Testis (tissue), 3 donors: ENCODE measurements around the gene PLEKHA4. TPM values are rescaled to one million over a fixed set of nuclear protein-coding genes. Genes with fewer than 3 reads are reported as not detected.
A peak's percentile ranks its signal among the peaks of the same experiment; 100 is the strongest.
"Not testable (repeated sequence)": the region's sequence is repeated elsewhere in the genome, so short reads cannot be mapped to it uniquely, and the experiment has no call there.

Experiments used
- DNase-seq: peaks from one replicate; pipeline ENCODE4 v3.0.0-alpha.2; 2019
- H3K27ac ChIP-seq, 2 donors: fragments of 200-600 bp; sonication (generic); one replicate each; pipeline ENCODE4 v1.5.1; 2019
- H3K27me3 ChIP-seq: fragments of 200-600 bp; sonication (generic); one replicate; pipeline ENCODE4 v1.5.1; 2019
- H3K36me3 ChIP-seq: fragments of 200-600 bp; sonication (generic); one replicate; pipeline ENCODE4 v1.5.1; 2017; ENCODE audit warnings: low read depth; ENCODE audit errors: missing control alignments
- H3K4me1 ChIP-seq: fragments of 200-600 bp; sonication (generic); one replicate; pipeline ENCODE4 v1.5.1; 2019
- H3K4me3 ChIP-seq, 2 donors: fragments of 200-600 bp; sonication (generic); one replicate each; pipeline ENCODE4 v1.5.1; 2017 to 2019
- H3K9me3 ChIP-seq: fragments of 200-600 bp; sonication (generic); one replicate; pipeline ENCODE4 v1.5.1; 2017
- CTCF ChIP-seq, 3 experiments: fragments of 450-650 bp in 2 of 3; fragments of 200-600 bp in 1 of 3; sonication (generic) in 1 of 3; IDR thresholded peaks; one replicate each; pipeline ENCODE4 v1.5.1; 2016 to 2019; ENCODE audit warnings: antibody characterized with exemption in 3 of 3, mild to moderate bottlenecking in 2 of 3, moderate library complexity in 1 of 3
- POLR2A ChIP-seq: fragments of 450-650 bp; IDR thresholded peaks from one replicate; pipeline ENCODE4 v1.6.1; 2017; ENCODE audit warnings: antibody characterized with exemption, mild to moderate bottlenecking, moderate library complexity
- WGBS, 2 donors: methylation state at CpG; one replicate each; pipeline ENCODE4 v1.1.5; 2018; 5-methylcytosine and 5-hydroxymethylcytosine counted together
- intact Hi-C: fragments of 100-400 bp; cut with DNase I; formaldehyde crosslinking; loops from one replicate; pipeline ENCODE4 v1.15.1; 2023; ENCODE audit warnings: low total_unique reads
- polyA plus RNA-seq: library from polyadenylated mRNA; stranded (reverse); fragments of 350-450 nt; fragmentation: Illumina TruSeq; extraction: RNeasy Lipid Tissue Mini Kit (QIAGEN cat#74804); gene quantifications from one replicate; pipeline ENCODE4 v1.2.3, GENCODE V29; 2014; ENCODE audit warnings: low read depth, low replicate concordance; ENCODE audit not compliant: insufficient read depth
- total RNA-seq, 2 donors: library from RNA; depleted of rRNA; stranded (reverse); fragments of >200 nt; gene quantifications; one replicate each; pipeline ENCODE4 v1.2.3, GENCODE V29; 2016

PLEKHA4 gene
- total and polyA plus RNA-seq, 3 donors from 2014 or later: 12.8 to 22.3 (median 19.9) TPM

- peak overlapping the region; percentile 100 for H3K27ac ChIP-seq
- no peak for TF ChIP-seq POLR2A
- TF ChIP-seq CTCF (IDR thresholded peaks at IDR 0.05): no peak
- peaks cover 27% of the 10 kb centered on the region for H3K4me1 ChIP-seq
- 33 to 52% methylated on average over 14 of the region's 14 CpGs for WGBS, 2 donors
- no peaks in the 10 kb centered on the region for H3K9me3 ChIP-seq
- intact Hi-C loops: no loop called here
- no peaks in the 10 kb centered on the region for H3K27me3 ChIP-seq
- peak; percentile 72 for DNase-seq
- peak overlapping the region; percentile 98 to 100 for H3K4me3 ChIP-seq
- H3K36me3 ChIP-seq: no peaks in the 10 kb centered on the region
These were observed 5.3 kb upstream of the PLEKHA4 start for GRCh38 chr19:48873476-48874302.

DNA sequence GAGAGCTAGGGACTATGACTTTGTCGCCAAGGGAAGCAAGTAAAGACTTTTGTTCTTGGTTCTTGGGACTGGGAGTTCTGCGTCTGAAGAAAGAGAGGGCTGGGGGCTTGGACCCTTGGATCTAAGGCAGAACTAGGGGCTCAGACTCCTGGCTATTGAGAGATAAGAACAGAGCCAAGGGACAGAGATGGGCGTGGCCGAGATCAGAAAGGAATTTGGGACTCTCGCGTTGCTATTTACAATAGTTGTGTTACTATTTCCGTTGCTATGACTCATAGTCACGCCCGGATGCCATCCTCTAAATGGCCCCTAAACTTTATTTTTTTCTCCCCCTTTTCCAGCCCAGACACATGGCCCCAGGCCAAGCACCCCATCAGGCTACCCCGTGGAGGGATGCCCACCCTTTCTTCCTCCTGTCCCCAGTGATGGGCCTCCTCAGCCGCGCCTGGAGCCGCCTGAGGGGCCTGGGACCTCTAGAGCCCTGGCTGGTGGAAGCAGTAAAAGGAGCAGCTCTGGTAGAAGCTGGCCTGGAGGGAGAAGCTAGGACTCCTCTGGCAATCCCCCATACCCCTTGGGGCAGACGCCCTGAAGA is 4.6 kb upstream of the PLEKHA4 start:
- WGBS, 2 donors: 2 to 10% methylated on average over 13 to 14 of the region's 14 CpGs
- peak; percentile 94 for DNase-seq

DNA sequence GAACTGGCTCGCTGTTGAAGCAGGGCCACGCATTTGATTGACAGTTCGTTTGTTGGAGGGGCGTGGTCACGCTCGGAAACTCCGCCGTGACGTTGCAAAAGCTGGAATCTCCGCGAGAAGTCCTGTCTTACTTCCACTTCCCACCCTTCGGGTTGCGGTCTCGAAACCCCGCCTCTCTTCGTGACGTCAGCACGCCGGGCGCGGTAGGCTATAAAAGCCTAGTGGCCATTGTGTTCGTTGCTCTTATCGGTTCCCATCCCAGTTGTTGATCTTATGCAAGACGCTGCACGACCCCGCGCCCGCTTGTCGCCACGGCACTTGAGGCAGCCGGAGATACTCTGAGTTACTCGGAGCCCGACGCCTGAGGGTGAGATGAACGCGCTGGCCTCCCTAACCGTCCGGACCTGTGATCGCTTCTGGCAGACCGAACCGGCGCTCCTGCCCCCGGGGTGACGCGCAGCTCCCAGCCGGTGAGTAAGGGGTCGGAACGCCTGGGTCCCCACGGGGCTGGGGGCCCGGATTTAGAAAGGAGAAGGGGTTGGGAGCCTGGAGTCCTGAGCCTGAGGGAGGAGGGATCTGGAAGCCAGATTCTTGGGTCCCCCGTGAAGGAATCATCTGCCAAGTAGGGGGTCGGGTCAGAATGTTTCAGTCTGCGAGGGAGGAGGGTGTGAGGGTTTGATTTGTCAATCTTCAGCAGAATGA is 3.9 kb upstream of the PLEKHA4 start, which contains the start of gene PPP1R15A:
TSS of gene PPP1R15A (plus strand) at position 240 of the 702 bp plus-strand sequence. CDS start 813 bp downstream, outside the sequence.
- Histone ChIP-seq H3K4me1 (peaks cover 38% of the 10 kb centered on the region), H3K27ac (peak within 1 kb of the TSS; percentile 100), H3K36me3 (no peaks in the 10 kb centered on the region), H3K9me3 (no peaks in the 10 kb centered on the region), H3K4me3 (peak within 1 kb of the TSS; percentile 98 to 100), H3K27me3 (no peaks in the 10 kb centered on the region)
- WGBS, 2 donors: 0% methylated on average over 46 to 53 of the region's 53 CpGs
- DNase-seq: peak; percentile 99
- TF ChIP-seq CTCF (IDR thresholded peaks at IDR 0.05) (peak in 2 of 3 experiments; percentile 46 to 62), POLR2A (peak; percentile 98)
- intact Hi-C loops: no loop called here

More for the DNA sequence above, 4.6 kb upstream of the PLEKHA4 start:
- Histone ChIP-seq H3K9me3 (no peaks in the 10 kb centered on the region), H3K36me3 (no peaks in the 10 kb centered on the region), H3K27ac (peak overlapping the region; percentile 100), H3K4me3 (peak overlapping the region; percentile 98 to 100), H3K4me1 (peaks cover 32% of the 10 kb centered on the region), H3K27me3 (no peaks in the 10 kb centered on the region)
- TF ChIP-seq CTCF (IDR thresholded peaks at IDR 0.05): no peak
- TF ChIP-seq POLR2A: no peak
- intact Hi-C loops: no loop called here

DNA sequence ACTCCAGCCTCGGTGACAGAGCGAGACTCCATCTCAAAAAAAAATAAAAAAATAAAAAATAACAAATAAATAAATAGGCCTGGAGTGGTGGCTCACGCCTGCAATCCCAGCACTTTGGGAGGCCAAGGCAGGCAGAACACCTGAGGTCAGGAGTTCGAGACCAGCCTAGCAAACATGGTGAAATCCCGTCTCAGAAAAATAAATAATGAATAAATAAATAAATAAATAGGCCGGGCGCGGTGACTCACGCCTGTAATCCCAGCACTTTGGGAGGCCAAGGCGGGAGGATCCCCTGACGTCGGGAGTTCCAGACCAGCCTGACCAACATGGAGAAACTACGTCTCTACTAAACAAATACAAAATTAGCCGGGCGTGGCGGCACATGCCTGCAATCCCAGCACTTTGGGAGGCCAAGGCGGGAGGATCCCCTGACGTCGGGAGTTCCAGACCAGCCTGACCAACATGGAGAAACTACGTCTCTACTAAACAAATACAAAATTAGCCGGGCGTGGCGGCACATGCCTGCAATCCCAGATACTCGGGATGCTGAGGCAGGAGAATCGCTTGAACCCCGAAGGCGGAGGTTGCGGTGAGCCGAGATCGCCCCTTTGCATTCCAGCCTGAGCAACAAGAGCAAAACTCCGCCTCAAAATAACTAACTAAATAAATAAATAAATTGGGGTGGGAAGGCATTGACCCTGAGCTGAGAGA is 3.2 kb upstream of the PLEKHA4 start:
- Histone ChIP-seq H3K27ac (peak overlapping the region; percentile 100), H3K4me1 (peaks cover 44% of the 10 kb centered on the region), H3K4me3 (peak overlapping the region; percentile 98 to 100)
- intact Hi-C loops, H3K9me3 ChIP-seq, H3K27me3 ChIP-seq, DNase-seq, H3K36me3 ChIP-seq: not testable (repeated sequence)
- WGBS, 2 donors: 53 to 70% methylated on average over 24 to 31 of the region's 31 CpGs
